Amniotic stem cell (primary cell): Measurements from ENCODE around the gene PAX4.

ENCODE experiments used
- DNase-seq: peaks from one replicate; lab custom pipeline; 2025; lab: John Stamatoyannopoulos, UW

PAX4 gene

GRCh38 chr7:127618042-127618441, at the start of gene PAX4:
TSS of gene PAX4 (minus strand) at chr7:127618142. CDS start at chr7:127615928, 2,214 bp downstream.
- DNase-seq: no peak

- peak; percentile 62 for DNase-seq
Observed at GRCh38 chr7:127667017-127667670, 49.2 kb upstream of the PAX4 start.

DNA sequence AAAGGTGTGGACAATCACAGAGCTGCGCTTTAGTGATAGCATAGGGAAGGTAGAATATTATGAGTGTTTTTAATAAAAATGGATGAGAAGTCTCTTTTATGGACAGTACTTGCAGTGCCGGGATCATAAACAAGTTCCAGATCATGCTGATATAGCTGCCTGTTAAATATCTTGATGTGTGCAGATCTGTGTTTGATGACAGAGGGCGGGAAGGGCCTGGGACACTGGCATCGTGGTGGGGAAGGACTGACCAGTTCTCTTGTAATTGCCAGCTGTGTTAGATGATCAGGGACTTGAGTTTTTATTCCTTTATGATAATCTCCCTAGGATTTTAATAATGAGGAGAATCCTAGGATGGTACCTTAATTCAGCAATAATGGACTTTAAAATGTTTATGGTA, 48.7 kb upstream of the PAX4 start:
- no peak for DNase-seq

GRCh38 chr7:127665922-127666321, 48.0 kb upstream of the PAX4 start:
- no peak for DNase-seq

GRCh38 chr7:127658970-127659630, 41.2 kb upstream of the PAX4 start:
- DNase-seq: no peak

DNA sequence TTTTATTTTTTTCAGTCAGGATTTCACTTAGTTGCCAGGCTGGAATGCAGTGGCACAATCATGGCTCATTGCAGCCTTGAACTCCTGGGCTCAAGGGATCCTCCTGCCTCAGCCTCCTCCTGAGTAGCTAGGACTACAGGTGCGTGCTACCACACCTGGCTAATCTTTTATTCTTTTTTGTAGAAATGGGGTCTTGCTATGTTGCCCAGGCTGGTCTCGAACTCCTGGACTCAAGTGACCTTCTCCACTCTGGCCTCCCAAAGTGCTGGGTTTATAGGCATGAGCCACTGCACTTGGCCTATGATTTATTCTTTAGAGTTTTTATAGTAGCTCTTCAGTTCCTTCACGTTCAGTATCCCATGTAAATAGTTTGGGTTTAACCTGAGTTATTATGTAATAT, 39.6 kb upstream of the PAX4 start:
- DNase-seq: no peak

GRCh38 chr7:127655720-127656119, 37.8 kb upstream of the PAX4 start:
- no peak for DNase-seq

- no peak for DNase-seq
Observed at GRCh38 chr7:127654404-127655394, 36.8 kb upstream of the PAX4 start.

GRCh38 chr7:127653396-127653795, 35.5 kb upstream of the PAX4 start:
- no peak for DNase-seq

DNA sequence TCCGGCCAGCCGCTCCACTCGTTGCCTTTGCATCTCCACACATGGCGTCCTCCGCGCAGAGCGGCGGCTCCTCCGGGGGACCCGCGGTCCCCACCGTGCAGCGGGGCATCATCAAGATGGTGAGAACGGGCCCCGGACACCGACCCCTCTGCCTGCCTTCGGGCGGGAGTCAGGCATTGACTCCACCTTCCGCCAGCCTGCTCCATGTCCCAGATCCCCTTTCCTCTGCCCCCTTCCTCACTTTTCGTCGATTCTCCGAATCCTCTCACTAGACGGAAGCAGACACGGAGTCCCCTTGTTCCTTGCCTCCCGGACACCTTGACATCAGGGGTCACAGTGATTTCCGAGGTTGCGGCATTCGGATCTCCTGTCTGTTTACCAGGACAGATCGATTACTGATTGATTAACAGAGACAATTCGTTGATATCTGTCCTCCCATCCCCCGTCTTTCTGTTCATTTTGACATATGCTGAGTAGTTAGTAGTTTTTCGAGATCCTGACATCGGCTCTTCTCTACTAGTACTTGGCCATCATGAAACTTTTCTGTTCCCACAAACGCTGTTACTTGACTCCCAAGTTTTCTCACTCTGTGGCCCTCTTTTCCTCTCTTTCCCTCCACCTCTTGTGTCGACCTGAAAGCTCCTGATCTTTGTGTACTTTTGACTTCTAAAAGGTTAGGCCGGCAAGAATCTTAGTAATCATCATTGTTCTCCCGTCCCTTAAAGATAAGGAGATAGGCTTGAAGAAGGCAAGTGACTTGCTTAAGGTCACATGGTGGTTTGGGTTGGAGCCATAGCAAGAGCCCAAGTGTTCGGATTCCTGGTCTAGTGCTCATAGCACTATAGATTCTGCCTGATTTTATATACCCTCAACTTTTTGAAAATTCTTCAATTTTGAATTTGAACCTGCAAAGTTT, 34.6 kb upstream of the PAX4 start:
- DNase-seq: no peak

DNA sequence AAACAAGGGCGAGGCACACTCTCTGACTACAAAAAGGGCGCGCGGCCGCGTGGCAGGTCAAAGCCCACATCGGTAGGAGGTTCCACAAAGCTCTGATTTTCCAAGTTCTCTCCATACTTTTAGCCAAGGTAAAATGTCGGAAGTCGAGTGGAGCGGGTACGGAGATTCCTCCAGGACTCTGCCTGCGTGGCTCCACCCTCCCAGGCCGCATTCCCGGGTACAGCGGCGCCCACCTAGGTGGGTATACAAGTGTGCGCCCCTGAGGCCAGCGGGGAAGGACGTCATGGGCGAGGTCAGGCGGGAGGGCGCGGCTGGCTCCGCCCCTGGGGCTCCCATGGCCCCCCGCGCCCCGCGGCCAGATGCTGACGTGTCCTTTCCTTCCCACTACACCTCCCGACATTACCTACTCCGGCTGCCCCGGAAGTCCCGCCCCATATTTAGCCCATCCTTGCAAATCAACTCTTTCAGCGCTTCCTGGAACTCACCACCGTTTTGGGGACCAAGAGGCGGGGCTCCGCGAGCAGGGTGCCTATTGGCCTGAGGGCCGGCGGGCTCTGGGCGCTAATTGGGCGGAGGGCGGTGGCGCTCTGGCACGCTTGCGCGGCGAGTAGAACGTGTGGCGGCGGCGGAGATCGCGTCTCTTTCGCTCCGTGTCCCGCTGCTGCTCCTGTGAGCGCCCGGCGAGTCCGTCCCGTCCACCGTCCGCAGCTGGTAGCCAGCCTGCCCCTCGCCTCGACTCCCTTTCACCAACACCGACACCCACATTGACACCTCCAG, 33.8 kb upstream of the PAX4 start, which contains the start of gene SND1:
TSS of gene SND1 (plus strand) at position 639 of the 777 bp plus-strand sequence. CDS start 180 bp downstream, outside the sequence.
- DNase-seq: peak; percentile 97

- no peak for DNase-seq
Observed at GRCh38 chr7:127650847-127651555, 33.1 kb upstream of the PAX4 start.

GRCh38 chr7:127648986-127649385, 31.0 kb upstream of the PAX4 start:
- DNase-seq: no peak

GRCh38 chr7:127647636-127648035, 29.7 kb upstream of the PAX4 start:
- DNase-seq: no peak

- no peak for DNase-seq
Observed at GRCh38 chr7:127644484-127644883, 26.5 kb upstream of the PAX4 start.

- no peak for DNase-seq
Observed at GRCh38 chr7:127638197-127638596, 20.3 kb upstream of the PAX4 start.

- no peak for DNase-seq
Observed at GRCh38 chr7:127635659-127636285, 17.8 kb upstream of the PAX4 start.

- DNase-seq: no peak
Observed at GRCh38 chr7:127632276-127632910, 14.5 kb upstream of the PAX4 start.

DNA sequence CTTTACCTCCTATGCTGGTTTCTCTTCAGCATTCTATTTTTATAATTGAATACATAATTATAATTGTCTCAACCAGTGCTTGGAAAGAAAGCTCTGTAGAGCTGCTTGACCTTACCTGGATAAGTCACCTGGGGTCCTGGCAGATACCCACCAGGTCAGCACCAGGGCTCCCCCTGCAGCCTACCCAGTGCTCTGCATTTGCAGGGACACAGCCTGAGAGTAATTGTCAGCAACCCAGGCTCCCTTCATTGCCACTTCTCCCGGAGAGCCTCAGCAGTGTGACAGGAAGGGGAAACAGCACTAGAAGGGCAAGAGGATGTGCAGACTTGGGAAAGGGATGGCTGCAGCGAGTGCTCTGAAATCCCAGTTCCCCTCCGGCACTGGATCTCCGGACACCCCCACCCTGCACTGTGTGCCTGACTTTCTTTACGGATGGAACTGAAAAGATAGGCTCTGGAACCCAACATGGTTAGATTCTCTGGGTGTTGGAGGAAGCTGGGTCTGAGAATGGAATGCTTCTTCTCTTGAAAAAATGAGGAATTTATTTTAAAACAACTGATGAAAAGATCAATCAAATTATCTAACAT, 11.4 kb upstream of the PAX4 start:
- no peak for DNase-seq
